Measurements from ENCODE around the gene ARMC5.

ARMC5 gene

DNA sequence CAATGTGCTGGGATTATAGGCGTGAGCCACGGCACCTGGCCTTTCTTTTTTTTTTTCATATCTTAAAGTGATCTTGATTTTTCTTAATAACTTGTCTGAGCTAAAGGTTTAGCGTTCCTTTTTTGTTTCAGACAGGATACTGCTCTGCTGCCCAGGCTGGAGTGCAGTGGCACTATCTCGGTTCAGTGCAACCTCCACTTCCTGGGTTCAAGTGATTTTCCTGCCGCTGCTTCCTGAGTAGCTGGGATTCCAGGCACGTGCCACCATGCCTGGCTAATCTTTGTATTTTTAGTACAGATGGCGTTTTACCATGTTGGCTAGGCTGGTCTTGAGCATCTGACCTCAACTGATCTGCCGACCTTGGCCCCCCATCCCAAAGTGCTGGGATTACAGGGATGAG, 44.9 kb downstream of the ARMC5 start:
- no peak for DNase-seq

- peak in 1 of 5 donors; percentile 85 for DNase-seq
Measured at GRCh38 chr16:31505483-31505882, 46.2 kb downstream of the ARMC5 start.

DNA sequence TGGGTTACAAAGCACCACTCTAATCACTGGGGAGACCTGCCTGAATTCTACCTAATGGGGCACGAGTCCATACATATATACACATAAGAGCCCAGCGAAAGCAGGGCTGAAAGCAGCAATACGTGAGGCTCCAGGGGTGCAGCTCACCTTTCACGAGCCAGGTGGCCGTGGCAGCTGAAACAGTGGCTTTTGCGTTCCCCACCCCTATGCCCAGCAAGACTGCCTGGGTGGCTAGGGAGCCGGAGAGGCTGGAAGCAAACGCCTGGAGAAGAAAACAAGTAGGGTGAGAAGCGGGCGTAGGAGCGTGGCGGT, 48.3 kb downstream of the ARMC5 start:
- peak in 1 of 5 donors; percentile 24 for DNase-seq

DNA sequence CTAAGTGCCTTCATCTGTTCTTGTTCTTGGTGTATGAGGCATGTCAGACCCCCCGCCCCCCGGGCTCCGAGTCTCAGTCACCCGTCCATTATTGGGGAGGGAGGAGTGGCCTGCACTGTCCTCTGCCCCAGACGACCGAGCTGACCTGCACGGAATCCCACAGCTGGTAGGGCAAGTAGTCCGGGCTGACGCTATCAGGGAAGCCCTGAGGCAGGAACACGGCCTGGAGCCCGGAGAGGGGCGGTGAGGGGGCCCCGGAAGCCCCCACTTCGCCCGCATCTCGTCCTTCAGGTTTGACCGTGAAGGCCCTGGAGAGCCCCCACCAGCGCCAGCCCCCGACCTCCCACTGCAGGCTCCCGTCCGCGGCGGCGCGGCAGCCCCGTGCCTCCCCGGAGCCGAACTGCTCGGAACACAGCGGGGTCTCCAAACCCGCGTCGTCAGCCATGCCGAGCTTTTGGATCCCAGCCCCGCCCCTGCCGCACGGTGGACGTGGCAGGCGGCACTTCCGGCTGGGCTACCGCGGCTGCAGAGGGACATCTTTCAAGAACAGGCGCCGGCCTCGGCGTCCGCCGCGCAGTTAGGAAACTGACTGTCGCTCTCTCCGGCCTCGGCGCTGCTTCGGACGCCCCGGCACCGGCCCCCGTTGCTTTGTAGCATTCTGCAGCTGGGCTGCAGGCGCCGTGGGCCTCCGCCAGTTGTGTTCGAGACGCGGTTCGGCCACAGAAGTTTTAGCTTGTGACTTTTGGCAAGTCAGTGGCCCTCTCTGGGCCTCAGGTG, 48.8 kb downstream of the ARMC5 start, which contains the start of gene RUSF1:
RUSF1 (minus strand) TSS at position 463 of the 777 bp plus-strand sequence; CDS start at position 445, 18 bp downstream.
- DNase-seq: peak; percentile 64 to 90 (median 69)

GRCh38 chr16:31508706-31509195, 49.5 kb downstream of the ARMC5 start:
- no peak for DNase-seq

- no peak for DNase-seq
Measured at GRCh38 chr16:31513126-31513525, 53.8 kb downstream of the ARMC5 start.

DNA sequence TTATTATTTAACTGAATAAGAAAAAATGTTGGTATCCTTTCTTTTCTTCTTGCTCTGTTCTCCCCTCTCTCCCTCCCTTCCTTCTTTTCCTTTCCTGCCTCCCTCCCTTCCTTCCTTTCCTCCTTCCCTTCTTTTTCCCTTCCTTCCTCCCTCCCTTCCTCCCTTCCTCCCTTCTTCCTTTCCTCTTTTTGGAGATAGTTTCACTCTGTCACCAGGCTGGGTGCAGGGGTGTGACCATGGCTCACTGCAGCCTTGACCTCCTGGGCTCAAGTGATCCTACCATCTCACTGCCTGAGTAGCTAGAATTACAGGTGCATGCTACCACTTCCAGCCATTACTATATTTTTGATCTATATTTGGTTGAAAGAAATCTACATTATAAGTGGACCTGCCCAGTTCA, 54.6 kb downstream of the ARMC5 start:
- DNase-seq: no peak

Data from T-helper 1 cell (primary cell).